HG03565 (cell line): Measurements from ENCODE around the gene FAM184A.

Experiments
- ATAC-seq: cut with Tn5 transposase; IDR thresholded peaks from one replicate; pipeline ENCODE4 v1.9.1; 2021; ENCODE audit warnings: mild to moderate bottlenecking, moderate library complexity; ENCODE audit not compliant: unreplicated experiment

Gene FAM184A

GRCh38 chr6:119061215-119061614, 17.2 kb downstream of the FAM184A start:
- ATAC-seq, result no peak

GRCh38 chr6:119060255-119060907, 18.1 kb downstream of the FAM184A start:
- ATAC-seq, result no peak

DNA sequence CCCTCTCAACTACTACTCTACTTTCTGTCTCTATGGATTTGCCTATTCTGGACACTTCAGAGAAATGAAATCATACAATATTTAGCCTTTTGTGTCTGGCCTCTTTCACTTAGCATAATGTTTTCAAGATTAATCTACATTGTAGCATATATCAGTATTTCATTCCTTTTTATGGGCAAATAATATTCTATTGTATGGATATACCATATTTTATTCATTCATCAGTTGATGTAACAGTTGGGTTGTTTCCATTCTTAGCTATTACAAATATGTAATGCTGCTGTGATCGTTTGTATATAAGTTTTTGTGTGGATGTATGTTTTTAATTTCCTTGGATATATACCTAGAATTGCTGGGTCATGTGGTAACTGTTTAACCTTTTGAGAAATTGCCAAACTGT, 23.4 kb downstream of the FAM184A start:
- ATAC-seq, result no peak

GRCh38 chr6:119052987-119053386, 25.5 kb downstream of the FAM184A start:
- ATAC-seq, result no peak

GRCh38 chr6:119052292-119052889, 26.1 kb downstream of the FAM184A start:
- peak; percentile 50 for ATAC-seq

GRCh38 chr6:119044255-119044654, 34.2 kb downstream of the FAM184A start:
- no peak for ATAC-seq

- peak; percentile 56 for ATAC-seq
Measured at GRCh38 chr6:119043783-119044182, 34.7 kb downstream of the FAM184A start.

DNA sequence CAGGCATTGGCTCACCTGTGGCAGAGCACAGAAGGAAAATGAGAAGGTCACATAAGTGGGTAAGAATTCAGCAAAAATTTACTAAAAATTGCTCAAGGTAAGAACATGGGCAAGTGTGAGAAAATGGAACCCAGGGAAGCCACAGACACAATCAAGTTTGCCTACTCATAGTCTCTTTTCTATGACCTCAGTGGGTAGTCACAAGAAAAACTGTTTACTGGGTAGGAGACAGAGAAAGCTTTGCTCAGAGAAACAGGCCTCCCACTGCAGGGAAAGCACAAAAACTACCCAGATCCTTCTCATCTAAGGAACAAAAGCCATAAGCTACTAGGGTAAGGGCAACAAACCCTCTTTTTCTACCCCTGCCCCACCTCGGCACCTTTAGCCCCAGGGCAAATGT, 35.2 kb downstream of the FAM184A start:
- no peak for ATAC-seq

DNA sequence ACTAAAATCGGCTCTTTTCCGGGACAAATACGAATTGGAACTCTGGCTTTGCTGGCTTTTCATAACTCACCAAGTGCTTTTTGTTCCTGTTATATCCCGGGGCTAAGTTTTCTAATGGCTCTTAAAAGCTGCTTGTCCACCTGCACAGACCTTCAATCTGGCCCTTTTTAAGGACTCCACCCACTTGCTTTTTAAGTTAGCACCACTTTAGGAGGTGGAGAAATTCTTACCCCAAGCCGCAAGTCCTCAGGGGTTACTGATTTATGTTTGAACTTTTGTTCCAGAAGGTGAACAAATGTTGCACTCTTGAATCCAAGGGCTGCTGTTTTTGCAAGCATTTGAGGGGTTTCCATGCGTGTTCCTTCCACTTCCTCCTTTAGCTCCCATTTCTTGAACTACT, 37.8 kb downstream of the FAM184A start:
- no peak for ATAC-seq

GRCh38 chr6:119040229-119040628, 38.2 kb downstream of the FAM184A start:
- ATAC-seq, result no peak

DNA sequence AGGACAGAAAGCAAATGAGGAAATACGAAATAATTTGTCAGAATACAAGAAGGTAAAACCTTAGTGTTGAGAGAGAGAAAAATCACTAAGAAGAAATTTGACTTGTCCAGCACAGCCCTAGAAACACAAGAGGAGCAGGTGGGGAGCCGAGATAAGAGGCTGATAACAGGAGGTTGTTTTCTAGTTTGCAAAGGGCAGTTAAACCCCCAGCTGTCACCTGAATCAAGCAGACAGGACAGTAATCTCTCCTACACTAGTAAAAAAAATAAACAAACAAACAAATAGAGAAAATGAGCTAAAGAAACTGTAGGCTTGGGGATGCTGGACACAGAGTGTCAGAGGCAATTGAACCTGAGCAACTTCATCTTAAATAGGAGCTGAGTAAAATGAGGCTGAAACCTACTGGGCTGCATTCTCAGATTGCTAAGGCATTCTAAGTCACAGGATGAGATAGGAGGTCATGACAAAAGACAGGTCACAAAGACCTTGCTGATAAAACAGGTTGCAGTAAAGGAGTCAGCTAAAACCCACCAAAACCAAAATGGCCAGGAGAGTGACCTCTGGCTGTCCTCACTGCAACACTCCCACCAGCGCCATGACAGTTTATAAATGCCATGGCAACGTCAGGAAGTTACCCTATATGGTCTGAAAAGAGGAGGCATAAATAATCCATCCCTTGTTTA, 40.4 kb downstream of the FAM184A start:
- no peak for ATAC-seq

GRCh38 chr6:119037264-119037663, 41.2 kb downstream of the FAM184A start:
- ATAC-seq, result no peak

GRCh38 chr6:119036081-119036480, 42.4 kb downstream of the FAM184A start:
- no peak for ATAC-seq

DNA sequence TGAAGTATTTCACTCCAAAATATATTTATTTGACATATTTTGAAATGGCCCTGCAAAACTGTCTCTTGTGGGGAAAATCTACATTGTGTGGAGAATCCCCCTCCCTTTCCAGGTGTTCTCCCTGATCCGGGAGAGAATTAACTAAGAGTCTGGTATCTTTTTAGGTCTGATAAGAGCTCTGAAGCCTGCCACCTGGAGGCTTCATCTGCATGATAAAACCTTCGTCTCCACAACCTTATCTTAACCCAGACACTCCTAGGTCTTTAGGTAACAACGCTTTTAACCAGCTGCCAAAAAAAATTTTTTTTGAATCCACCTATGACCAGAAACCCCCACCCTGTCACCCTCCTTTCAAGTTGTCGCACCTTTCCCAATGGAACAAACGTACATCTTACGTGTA, 43.0 kb downstream of the FAM184A start:
- ATAC-seq, result no peak

DNA sequence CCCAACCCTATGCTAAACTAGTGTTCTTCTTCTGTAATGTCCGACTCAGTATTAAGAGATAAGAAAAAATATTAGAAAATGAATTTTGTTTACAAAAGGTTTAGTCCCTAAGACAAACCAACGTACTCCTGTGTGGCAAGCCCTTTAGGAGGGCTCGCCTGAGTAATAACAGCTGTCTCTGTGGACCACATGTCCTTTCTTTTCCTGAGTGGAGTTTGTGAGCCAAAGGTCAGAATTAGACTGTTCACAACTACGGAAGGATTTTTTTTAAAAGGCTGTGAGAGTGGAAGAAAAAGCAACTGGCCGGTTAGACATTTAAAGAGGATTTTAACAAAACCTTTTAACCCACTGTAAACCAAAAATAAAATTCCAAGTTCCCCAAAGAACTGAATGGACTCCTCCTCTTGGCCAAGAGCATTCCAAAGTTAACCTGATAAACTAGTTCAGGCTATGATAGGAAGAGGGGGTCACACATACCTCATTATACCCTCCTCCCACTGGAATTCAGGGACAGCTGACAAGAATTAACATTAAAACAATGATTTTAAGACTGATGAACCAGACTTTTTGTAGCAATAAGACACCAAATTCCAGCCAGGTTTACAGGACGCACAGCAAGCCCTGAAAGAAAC, 43.5 kb downstream of the FAM184A start:
- ATAC-seq, result no peak

DNA sequence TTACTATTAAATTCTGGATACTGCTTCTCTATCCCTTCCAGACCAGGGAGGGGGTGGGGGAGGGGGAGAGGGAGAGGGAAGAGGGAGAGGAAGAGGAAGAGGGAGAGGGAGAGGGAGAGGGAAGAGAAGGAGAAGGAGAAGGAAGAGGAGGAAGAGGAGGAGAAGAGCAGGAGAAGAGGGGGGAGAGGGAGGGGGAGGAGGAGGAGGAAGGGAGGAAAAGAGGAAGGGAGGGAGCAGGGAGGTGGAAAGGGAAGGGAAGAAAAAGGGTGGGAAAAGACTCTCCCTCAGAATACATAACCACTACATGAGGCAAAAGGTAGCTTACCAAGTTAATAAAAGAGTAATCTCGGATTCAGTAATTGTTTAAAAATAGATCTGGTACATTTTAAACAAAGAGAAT, 46.0 kb downstream of the FAM184A start:
- no peak for ATAC-seq

GRCh38 chr6:119030759-119031158, 47.7 kb downstream of the FAM184A start:
- ATAC-seq, result no peak

DNA sequence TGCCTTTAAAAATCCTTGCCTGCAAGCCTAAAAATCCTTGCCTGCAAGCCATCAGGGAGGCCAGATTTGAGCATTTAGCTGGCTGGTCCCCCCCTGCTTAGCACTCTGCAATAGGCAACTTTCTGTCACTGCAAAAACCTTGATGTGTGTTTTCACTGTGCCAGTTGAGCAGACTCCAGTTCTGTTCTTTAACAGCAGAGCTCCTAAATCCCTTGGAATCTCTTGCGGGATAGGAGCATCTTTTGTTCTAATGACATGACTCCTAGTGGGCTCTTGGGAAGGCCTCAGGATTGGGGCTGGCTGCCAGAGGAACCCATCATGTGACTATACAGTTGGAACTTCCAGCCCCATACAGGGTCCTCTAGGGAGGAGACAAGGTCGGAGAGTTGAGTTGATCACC, 50.4 kb downstream of the FAM184A start:
- ATAC-seq, result no peak

- no peak for ATAC-seq
Measured at GRCh38 chr6:119027465-119027864, 51.0 kb downstream of the FAM184A start.

DNA sequence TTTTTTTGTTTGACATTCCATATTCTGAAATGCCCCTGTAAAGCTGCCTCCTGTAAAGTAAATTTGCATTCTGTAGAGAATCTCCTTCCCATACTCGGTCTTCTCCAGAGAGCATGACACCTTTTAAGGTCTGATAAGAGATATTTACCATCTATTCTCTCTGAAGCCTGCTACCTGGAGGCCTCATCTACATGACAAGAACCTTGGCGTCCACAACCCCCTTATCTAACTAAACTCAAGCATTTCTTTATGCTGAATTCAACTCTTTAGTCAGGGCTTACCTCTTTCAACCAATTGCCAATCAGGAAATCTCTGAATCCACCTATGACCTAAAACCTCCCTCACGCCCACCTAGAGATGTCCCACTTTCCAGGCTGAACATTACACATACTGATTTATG, 51.6 kb downstream of the FAM184A start:
- ATAC-seq, result no peak

GRCh38 chr6:119025793-119026192, 52.7 kb downstream of the FAM184A start:
- no peak for ATAC-seq

DNA sequence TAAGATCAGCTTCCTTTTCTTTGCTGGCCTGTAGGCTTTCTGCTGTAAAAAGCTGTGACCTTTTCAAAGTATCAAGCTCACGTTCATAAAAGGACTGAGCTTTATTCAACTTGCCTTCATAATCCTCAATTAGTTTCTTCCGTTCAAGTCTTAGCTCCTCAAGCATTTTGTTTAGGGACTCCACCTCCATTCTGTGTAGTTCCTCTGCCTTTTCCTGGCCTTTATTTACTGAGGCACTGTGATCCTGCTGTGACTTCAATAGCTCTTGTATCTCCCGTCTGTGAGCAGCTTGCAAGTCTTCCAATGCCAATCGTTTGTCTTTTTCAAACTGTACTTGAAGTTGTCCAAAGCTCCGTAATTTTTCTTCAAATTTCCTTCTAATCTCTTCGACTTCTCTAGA, 54.4 kb downstream of the FAM184A start:
- ATAC-seq, result no peak
